ENCODE data around the gene BCL7A.

DNA sequence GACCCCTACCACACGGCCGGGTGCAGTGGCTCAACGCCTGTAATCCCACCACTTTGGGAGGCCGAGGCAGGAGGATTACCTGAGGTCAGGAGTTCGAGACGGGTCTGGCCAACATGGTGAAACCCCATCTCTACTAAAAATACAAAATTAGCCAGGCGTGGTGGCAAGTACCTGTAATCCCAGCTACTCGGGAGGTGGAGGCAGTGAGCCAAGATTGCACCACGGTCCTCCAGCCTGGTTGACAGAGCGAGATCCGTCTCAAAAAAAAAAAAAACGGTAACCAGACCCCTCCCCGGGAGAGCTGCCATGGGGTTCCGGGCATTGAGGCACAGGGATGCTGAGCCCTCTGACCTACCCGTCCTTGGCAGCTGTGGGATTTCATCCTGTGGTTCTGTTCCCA lies 21.8 kb downstream of the BCL7A start:
- TF ChIP-seq, protein P1, sequence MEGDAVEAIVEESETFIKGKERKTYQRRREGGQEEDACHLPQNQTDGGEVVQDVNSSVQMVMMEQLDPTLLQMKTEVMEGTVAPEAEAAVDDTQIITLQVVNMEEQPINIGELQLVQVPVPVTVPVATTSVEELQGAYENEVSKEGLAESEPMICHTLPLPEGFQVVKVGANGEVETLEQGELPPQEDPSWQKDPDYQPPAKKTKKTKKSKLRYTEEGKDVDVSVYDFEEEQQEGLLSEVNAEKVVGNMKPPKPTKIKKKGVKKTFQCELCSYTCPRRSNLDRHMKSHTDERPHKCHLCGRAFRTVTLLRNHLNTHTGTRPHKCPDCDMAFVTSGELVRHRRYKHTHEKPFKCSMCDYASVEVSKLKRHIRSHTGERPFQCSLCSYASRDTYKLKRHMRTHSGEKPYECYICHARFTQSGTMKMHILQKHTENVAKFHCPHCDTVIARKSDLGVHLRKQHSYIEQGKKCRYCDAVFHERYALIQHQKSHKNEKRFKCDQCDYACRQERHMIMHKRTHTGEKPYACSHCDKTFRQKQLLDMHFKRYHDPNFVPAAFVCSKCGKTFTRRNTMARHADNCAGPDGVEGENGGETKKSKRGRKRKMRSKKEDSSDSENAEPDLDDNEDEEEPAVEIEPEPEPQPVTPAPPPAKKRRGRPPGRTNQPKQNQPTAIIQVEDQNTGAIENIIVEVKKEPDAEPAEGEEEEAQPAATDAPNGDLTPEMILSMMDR (conservative IDR thresholded peaks at IDR 0.05; ENCODE audit: low read depth in 2 of 2), result no peak
- TF ChIP-seq POLR2AphosphoS5 (IDR thresholded peaks at IDR 0.05; ENCODE audit: low read depth), result no peak
- TF ChIP-seq JUNB (IDR thresholded peaks at IDR 0.05; ENCODE audit: unreplicated experiment), result no peak
- no peak for TF ChIP-seq STAT1 (IDR thresholded peaks at IDR 0.05; ENCODE audit: unreplicated experiment)
- TF ChIP-seq ZNF331 (CRISPR knock-in tag; IDR thresholded peaks at IDR 0.05; ENCODE audit: low read depth), result no peak
